HCT116 (cell line): ENCODE results near the gene PML. TPM values are rescaled to one million over a fixed set of nuclear protein-coding genes. Genes with fewer than 3 reads are reported as not detected.
A peak's percentile ranks its signal among the peaks of the same experiment; 100 is the strongest.

Experiments used
- ATAC-seq: fragments of 200-7000 bp; cut with Tn5 transposase; 2 replicates; pipeline ENCODE4 v1.9.1; 2020; ENCODE audit warnings: mild to moderate bottlenecking, moderate library complexity
- BruUV-seq: library from RNA; stranded (reverse); fragments of 400-500 nt; replicated peaks from 2 replicates; lab custom pipeline; 2021; lab: Mats Ljungman, UMichigan
- CTCF ChIA-PET: fragments of 300-600 bp; sonication (Branson Sonifier 250); formaldehyde crosslinking; loops from one replicate; lab custom pipeline; 2021; ENCODE audit warnings: antibody characterized with exemption; lab: Charles Lee
- POLR2A ChIA-PET: fragments of 300-600, 350-600 bp; sonication (Branson Sonifier 250); formaldehyde crosslinking; loops from one replicate; lab custom pipeline; 2021; ENCODE audit warnings: antibody characterized with exemption; lab: Charles Lee
- RAD21 ChIA-PET, 2 experiments: fragments of 300-600 bp; sonication (Branson Sonifier 250); formaldehyde crosslinking; loops; one replicate each; lab custom pipeline; 2023; ENCODE audit warnings: low total read pairs in 2 of 2; ENCODE audit not compliant: uncharacterized antibody in 2 of 2, unreplicated experiment in 2 of 2, low non-redundant PET in 1 of 2; lab: Charles Lee
- DNase-seq: peaks from one replicate; pipeline ENCODE4 v3.0.0-alpha.2; 2010; ENCODE audit warnings: low read depth, low spot score
- H2AFZ ChIP-seq: fragments of 200-600 bp; shearing (Covaris generic), sonication (generic); 2 replicates; pipeline ENCODE4 v1.6.1; 2017; ENCODE audit warnings: low read depth, mixed run types, mixed read lengths, antibody characterized with exemption, low read length; ENCODE audit not compliant: poor library complexity, severe bottlenecking
- H3K27ac ChIP-seq: 2 replicates; pipeline ENCODE4 v1.5.1; 2012; ENCODE audit warnings: low read depth, low read length
- H3K27me3 ChIP-seq: fragments of 200-600 bp; sonication (generic); 2 replicates; pipeline ENCODE4 v1.6.1; 2016; ENCODE audit warnings: mixed run types, low read length, mixed read lengths; ENCODE audit not compliant: insufficient read depth
- H3K36me3 ChIP-seq, 2 experiments: fragments of 200-500 bp in 1 of 2; fragments of 200-600 bp in 1 of 2; sonication (Bioruptor generic) in 1 of 2; sonication (generic) in 1 of 2; 2 replicates each; pipeline versions ENCODE4 v1.5.1 to v1.6.1; 2014 to 2016; ENCODE audit warnings: low read length in 2 of 2, inconsistent platforms in 1 of 2, mixed read lengths in 1 of 2, mixed run types in 1 of 2; ENCODE audit not compliant: insufficient read depth in 2 of 2, control insufficient read depth in 1 of 2
- H3K4me1 ChIP-seq, 2 experiments: fragments of 200-600 bp in 1 of 2; sonication (generic) in 1 of 2; 2 replicates each; pipeline versions ENCODE4 v1.5.1 to v1.6.1; 2012 to 2017; ENCODE audit warnings: low read length in 2 of 2, inconsistent platforms in 1 of 2, mild to moderate bottlenecking in 1 of 2, mixed read lengths in 1 of 2, mixed run types in 1 of 2, moderate library complexity in 1 of 2; ENCODE audit not compliant: insufficient read depth in 2 of 2, control insufficient read depth in 1 of 2
- H3K4me2 ChIP-seq: fragments of 200-600 bp; sonication (generic); 2 replicates; pipeline ENCODE4 v1.6.1; 2017; ENCODE audit warnings: mixed run types, low read length, mixed read lengths
- H3K4me3 ChIP-seq, 2 experiments: fragments of 200-600 bp in 1 of 2; sonication (generic) in 1 of 2; replicated peaks in 1 of 2; 2 replicates each; pipeline ENCODE4 v1.5.1; 2011 to 2016; ENCODE audit warnings: low read length in 2 of 2, control low read depth in 1 of 2, low read depth in 1 of 2, mild to moderate bottlenecking in 1 of 2, mixed read lengths in 1 of 2, mixed run types in 1 of 2
- H3K79me2 ChIP-seq: fragments of 200-600 bp; sonication (generic); 2 replicates; pipeline ENCODE4 v1.6.1; 2017; ENCODE audit warnings: mild to moderate bottlenecking, mixed run types, low read length, moderate library complexity, mixed read lengths; ENCODE audit not compliant: insufficient read depth
- H3K9ac ChIP-seq: fragments of 200-600 bp; sonication (generic); 2 replicates; pipeline ENCODE4 v1.6.1; 2016; ENCODE audit warnings: low read length, mixed read lengths
- H3K9me2 ChIP-seq: fragments of 200-600 bp; sonication (generic), shearing (Covaris generic); 2 replicates; pipeline ENCODE4 v1.6.1; 2017; ENCODE audit warnings: mixed run types, mild to moderate bottlenecking, moderate library complexity; ENCODE audit not compliant: insufficient read depth
- H3K9me3 ChIP-seq, 2 experiments: fragments of 200-500 bp in 1 of 2; fragments of 200-600 bp in 1 of 2; sonication (Bioruptor generic) in 1 of 2; sonication (generic) in 1 of 2; 2 replicates each; pipeline ENCODE4 v1.6.1; 2014 to 2017; ENCODE audit warnings: low read length in 2 of 2, mixed read lengths in 2 of 2, inconsistent platforms in 1 of 2, low read depth in 1 of 2, mild to moderate bottlenecking in 1 of 2, mixed run types in 1 of 2, moderate library complexity in 1 of 2; ENCODE audit not compliant: control insufficient read depth in 1 of 2, insufficient read depth in 1 of 2
- H4K20me1 ChIP-seq: fragments of 200-600 bp; sonication (generic), shearing (Covaris generic); 2 replicates; pipeline ENCODE4 v1.6.1; 2017; ENCODE audit warnings: mixed run types, mild to moderate bottlenecking, moderate library complexity; ENCODE audit not compliant: insufficient read depth
- ATF3 ChIP-seq: IDR thresholded peaks from 2 replicates; pipeline ENCODE4 v1.6.1; 2012
- CBX3 ChIP-seq: IDR thresholded peaks from 2 replicates; pipeline ENCODE4 v1.6.1; 2012; ENCODE audit warnings: low read depth
- EGR1 ChIP-seq: IDR thresholded peaks from 2 replicates; pipeline ENCODE4 v1.6.1; 2012; ENCODE audit warnings: low read depth
- JUND ChIP-seq: IDR thresholded peaks from 2 replicates; pipeline ENCODE4 v1.6.1; 2012
- POLR2AphosphoS5 ChIP-seq: IDR thresholded peaks from 2 replicates; pipeline ENCODE4 v1.6.1; 2011; ENCODE audit warnings: mild to moderate bottlenecking, low read depth, low read length, moderate library complexity
- SIN3A ChIP-seq: IDR thresholded peaks from 2 replicates; pipeline ENCODE4 v1.6.1; 2012; ENCODE audit warnings: low read depth
- SP1 ChIP-seq: IDR thresholded peaks from 2 replicates; pipeline ENCODE4 v1.6.1; 2012; ENCODE audit warnings: low read depth
- ZFX ChIP-seq: fragments of 450-650 bp; IDR thresholded peaks from 2 replicates; pipeline ENCODE4 v1.6.1; 2017
- intact Hi-C: fragments of 100-400 bp; cut with micrococcal nuclease; formaldehyde crosslinking; loops from 2 replicates; pipeline ENCODE4 v1.10.0; 2022
- total RNA-seq: library from RNA; stranded (reverse); gene quantifications from one replicate; pipeline ENCODE4 v1.2.1, GENCODE V29; 2021; ENCODE audit not compliant: unreplicated experiment
- TF ChIP-seq, protein P1 (sequence below): IDR thresholded peaks from 2 replicates; pipeline ENCODE4 v1.6.1; 2012
- TF ChIP-seq, protein P2 (sequence below): IDR thresholded peaks from 2 replicates; pipeline ENCODE4 v1.6.1; 2012; ENCODE audit warnings: low read depth

Gene PML
- total RNA-seq, 1 experiment from 2014 or later: 28.1 TPM

DNA sequence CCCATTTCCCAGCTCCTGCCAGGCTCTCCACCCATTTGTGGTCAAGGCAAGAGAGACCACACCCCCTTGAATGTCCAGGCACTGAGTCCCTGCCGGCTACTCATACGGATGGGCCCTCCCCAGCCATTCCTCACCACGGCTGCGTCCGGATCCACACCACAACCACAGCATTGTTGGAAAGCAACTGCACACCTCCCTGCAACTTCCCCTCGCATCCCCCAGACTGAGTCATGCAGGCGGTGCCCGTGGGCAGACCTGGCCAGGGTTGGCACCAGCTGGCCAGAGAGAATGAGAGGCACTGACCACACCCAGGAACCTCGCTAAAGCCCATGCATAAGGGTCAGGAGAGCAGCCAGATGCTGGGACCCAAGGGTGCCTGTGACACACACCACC is 37.8 kb upstream of the PML start:
- Histone ChIP-seq H3K4me2 (peak overlapping the region; percentile 82), H3K79me2 (no peaks in the 10 kb centered on the region), H3K27me3 (no peaks in the 10 kb centered on the region), H3K36me3 (no peaks in the 10 kb centered on the region), H3K9me3 (no peaks in the 10 kb centered on the region), H3K9ac (peak overlapping the region; percentile 26; the same call in 1 of the 2 replicates), H2AFZ (peak overlapping the region; percentile 84), H3K27ac (peak overlapping the region; percentile 2; the same call in 1 of the 2 replicates), H3K4me1 (peaks cover 16 to 30% of the 10 kb centered on the region in 2 experiments), H4K20me1 (no peaks in the 10 kb centered on the region), H3K4me3 (peak overlapping the region; percentile 31 to 47), H3K9me2 (no peaks in the 10 kb centered on the region)
- no TSS peak for BruUV-seq
- ChIA-PET RAD21 (interaction anchor here in 1 of 2 experiments (0.6 kb wide), 1 partner anchor 16 kb away, joined by 4 read pairs; no protein-coding TSS in a partner anchor), CTCF (interaction anchor here (0.8 to 2.2 kb wide), 5 partner anchors 9 to 38 kb away, joined by 3 to 13 read pairs (median 4); partner anchors contain the start of gene PML), POLR2A (interaction anchor here (1.0 kb wide), 1 partner anchor 27 kb away, joined by 5 read pairs; no protein-coding TSS in a partner anchor)
- intact Hi-C loops: no loop called here
- DNase-seq: peak; percentile 79
- peak; percentile 89 for TF ChIP-seq JUND
- TF ChIP-seq SIN3A: no peak
- no peak for TF ChIP-seq ZFX
- TF ChIP-seq ATF3: no peak
- TF ChIP-seq EGR1: peak; percentile 69; the same call in 1 of the 2 replicates
- TF ChIP-seq, protein P1, sequence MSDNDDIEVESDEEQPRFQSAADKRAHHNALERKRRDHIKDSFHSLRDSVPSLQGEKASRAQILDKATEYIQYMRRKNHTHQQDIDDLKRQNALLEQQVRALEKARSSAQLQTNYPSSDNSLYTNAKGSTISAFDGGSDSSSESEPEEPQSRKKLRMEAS: peak; percentile 68
- TF ChIP-seq POLR2AphosphoS5: peak; percentile 60; the same call in 1 of the 2 replicates
- TF ChIP-seq, protein P2, sequence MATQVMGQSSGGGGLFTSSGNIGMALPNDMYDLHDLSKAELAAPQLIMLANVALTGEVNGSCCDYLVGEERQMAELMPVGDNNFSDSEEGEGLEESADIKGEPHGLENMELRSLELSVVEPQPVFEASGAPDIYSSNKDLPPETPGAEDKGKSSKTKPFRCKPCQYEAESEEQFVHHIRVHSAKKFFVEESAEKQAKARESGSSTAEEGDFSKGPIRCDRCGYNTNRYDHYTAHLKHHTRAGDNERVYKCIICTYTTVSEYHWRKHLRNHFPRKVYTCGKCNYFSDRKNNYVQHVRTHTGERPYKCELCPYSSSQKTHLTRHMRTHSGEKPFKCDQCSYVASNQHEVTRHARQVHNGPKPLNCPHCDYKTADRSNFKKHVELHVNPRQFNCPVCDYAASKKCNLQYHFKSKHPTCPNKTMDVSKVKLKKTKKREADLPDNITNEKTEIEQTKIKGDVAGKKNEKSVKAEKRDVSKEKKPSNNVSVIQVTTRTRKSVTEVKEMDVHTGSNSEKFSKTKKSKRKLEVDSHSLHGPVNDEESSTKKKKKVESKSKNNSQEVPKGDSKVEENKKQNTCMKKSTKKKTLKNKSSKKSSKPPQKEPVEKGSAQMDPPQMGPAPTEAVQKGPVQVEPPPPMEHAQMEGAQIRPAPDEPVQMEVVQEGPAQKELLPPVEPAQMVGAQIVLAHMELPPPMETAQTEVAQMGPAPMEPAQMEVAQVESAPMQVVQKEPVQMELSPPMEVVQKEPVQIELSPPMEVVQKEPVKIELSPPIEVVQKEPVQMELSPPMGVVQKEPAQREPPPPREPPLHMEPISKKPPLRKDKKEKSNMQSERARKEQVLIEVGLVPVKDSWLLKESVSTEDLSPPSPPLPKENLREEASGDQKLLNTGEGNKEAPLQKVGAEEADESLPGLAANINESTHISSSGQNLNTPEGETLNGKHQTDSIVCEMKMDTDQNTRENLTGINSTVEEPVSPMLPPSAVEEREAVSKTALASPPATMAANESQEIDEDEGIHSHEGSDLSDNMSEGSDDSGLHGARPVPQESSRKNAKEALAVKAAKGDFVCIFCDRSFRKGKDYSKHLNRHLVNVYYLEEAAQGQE: no peak
- no peak; the same call in 1 of the 2 replicates for TF ChIP-seq CBX3
- peak; percentile 92 for TF ChIP-seq SP1
- peak; percentile 81 for ATAC-seq
